GM23248 (cell line): ENCODE data around the gene LYPD3.

Experiments used
- EZH2 ChIP-seq: fragments of 200-600 bp; sonication (generic); IDR thresholded peaks from 2 replicates; pipeline ENCODE4 v1.6.1; 2018; ENCODE audit warnings: antibody characterized with exemption, mild to moderate bottlenecking; ENCODE audit not compliant: insufficient read depth, poor library complexity, severe bottlenecking
- EZH2phosphoT487 ChIP-seq: fragments of 200-600 bp; sonication (generic); IDR thresholded peaks from 2 replicates; pipeline ENCODE4 v1.6.1; 2018; ENCODE audit warnings: antibody characterized with exemption, moderate library complexity, mild to moderate bottlenecking, low read depth; ENCODE audit not compliant: insufficient read depth

- TF ChIP-seq EZH2 (no peak), EZH2phosphoT487 (no peak)
Measured at GRCh38 chr19:43479226-43479625, 13.8 kb upstream of the LYPD3 start.
